M059J (cell line): ENCODE results near the gene PRKCZ. TPM values are rescaled to one million over a fixed set of nuclear protein-coding genes. Genes with fewer than 3 reads are reported as not detected.

ENCODE experiments used
- DNase-seq: peaks from one replicate; pipeline ENCODE4 v3.0.0-alpha.2; 2012; ENCODE audit warnings: low read depth
- total RNA-seq: library from RNA; depleted of rRNA; stranded (reverse); fragments of >200 nt; shearing (Covaris generic); gene quantifications from 2 replicates; pipeline ENCODE4 v1.2.3, GENCODE V29; 2014; rRNA removed

PRKCZ gene
- total RNA-seq, 1 experiment from 2014 or later: 0.44 TPM

DNA sequence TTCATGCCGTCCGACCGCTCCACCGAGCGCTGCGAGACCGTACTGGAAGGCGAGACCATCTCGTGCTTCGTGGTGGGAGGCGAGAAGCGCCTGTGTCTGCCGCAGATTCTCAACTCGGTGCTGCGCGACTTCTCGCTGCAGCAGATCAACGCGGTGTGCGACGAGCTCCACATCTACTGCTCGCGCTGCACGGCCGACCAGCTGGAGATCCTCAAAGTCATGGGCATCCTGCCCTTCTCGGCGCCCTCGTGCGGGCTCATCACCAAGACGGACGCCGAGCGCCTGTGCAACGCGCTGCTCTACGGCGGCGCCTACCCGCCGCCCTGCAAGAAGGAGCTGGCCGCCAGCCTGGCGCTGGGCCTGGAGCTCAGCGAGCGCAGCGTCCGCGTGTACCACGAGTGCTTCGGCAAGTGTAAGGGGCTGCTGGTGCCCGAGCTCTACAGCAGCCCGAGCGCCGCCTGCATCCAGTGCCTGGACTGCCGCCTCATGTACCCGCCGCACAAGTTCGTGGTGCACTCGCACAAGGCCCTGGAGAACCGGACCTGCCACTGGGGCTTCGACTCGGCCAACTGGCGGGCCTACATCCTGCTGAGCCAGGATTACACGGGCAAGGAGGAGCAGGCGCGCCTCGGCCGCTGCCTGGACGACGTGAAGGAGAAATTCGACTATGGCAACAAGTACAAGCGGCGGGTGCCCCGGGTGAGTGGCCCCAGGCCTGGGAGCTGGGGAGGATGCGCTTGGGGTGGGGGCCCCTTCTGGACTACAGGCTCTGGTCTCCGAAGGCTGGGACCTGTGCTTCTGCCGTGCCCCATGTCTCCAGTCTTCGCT is 179.0 kb downstream of the PRKCZ start:
- DNase-seq: peak; percentile 71

DNA sequence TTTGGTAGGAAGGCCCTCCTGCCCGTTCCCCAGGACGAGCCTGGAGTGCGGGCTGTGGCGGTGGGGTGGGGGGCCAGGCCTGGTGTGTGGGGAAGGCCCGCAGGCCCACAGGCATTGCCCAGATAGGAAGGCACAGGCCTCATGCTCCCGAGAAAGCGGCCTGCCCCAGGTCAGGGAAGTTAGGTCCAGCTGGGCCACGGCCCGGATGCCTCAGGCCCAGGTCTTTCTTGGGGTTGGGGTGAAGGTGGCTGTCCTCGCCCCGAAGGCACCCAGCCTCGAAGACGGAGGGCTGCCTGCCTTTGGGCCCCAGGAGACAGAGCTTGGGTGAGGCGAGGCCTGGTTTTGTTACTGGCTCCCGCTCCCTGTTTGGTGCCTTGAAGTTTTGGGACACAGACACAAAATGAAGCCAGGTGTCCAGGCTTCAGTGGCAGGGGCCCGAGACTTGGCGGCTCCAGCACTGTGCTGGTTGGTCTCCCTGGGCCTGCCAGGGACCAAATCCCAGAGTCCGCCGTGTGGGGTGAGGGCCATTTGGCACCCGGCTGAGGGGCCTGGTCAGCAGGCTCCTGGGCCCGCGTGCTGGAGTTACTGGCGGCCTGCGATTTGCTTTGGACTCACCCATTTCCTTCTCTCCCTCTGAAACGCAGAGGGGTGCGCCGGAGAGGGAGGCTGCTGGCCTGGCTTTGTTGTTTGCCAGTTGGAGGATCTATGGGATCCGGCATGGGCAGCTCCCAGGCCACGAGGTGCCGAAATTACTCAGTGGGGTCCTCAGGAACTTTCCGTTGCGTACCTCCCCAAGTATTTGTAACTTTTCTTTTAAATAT is 179.9 kb downstream of the PRKCZ start:
- peak; percentile 54 for DNase-seq

DNA sequence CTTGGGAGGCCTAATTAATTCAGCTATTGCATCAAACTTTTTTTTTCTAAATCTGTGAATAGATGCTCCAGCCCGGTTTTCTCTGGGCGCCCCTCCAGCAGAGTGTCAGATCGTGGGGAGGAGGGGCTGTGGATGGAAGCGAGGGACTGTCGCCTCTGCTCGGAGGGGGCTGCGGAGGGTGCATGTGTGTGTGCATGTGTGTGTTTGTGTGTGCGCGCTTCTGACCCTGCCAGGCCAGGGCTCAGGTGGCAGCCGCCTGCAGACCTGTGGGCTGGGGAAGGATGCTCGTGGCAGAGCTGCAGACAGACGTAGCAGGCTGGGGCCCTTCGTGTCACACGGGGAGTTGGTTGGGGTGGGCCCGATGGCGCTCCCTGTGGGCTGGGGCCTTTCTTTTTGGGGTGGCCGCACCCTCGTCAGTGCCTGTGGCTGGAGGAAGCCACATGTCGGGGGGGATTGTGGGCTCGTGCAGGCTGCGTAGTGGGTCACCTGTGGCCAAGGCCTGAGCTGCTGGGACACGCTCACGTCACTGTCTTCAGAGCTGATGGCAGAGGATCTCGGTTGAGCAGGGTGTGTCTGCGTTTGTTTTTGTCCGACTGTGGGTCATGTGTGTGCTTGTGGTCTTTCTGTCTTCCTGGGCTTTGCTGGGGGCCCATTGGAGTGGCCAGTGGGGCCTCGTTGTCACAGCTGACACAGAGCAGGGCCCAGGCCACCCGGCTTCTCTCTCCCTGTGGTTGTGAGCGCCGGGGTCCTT is 180.7 kb downstream of the PRKCZ start:
- no peak for DNase-seq

DNA sequence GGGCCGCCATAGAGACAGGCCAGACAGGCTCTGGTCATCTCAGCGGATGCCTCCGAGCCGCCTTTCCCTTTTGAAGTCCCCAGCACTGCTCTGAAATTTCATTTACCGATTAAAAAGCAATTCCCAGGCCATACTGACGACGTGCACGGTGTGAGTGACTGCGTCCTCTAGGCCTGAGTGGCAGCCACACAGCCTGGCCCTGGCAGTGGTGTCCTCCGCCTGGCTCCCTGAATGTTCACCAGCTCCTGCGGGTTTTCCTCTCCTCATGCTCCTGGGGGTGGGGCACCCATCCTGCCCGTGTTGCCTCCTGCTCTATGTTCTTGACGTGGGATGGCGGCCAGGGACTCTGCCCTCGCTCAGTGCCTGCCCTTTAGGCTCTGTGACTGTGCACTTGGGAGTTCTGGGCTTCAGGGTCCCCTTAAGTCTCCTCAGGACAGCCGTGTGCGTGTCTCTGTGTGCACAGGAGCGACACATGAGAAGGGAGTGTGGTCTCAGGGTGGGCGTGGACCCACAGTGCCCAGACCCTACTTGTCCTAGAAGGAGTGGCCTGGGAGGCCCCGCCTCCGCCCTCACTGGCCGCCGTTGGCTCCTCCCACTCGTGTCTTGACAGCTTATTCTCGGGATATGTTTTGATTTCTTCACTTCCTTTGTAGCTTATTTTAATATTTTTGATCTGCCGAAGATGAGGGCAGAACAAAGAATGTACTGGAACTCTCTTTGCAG is 181.5 kb downstream of the PRKCZ start:
- DNase-seq: no peak

GRCh38 chr1:2232255-2232915 is 182.2 kb downstream of the PRKCZ start:
- DNase-seq: no peak

DNA sequence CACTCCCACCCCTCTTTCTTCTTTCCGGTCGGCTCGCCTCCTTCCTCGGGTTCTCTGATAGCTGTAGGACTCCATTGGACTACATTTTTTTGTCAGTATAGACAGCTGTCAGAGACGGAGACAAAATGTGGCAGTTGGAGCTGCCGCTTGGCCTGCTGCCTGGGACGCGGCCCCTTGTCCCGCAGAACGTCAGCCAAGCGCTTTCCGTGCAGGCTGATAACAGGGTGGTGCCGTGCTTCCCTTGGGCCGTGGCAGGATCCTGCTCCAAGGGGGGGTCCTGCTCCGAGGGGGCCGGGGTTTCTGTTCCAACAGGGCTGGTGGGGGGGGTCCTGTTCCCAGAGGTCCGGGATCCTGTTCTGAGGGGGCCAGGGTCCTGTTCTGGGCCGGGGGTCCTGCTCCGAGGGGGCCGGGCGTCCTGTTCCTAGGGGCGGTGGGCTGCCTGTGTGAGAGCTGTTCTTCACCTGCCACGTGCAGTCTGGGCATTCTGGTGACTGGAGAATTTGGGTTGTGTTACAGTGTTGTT is 182.8 kb downstream of the PRKCZ start:
- no peak for DNase-seq

DNA sequence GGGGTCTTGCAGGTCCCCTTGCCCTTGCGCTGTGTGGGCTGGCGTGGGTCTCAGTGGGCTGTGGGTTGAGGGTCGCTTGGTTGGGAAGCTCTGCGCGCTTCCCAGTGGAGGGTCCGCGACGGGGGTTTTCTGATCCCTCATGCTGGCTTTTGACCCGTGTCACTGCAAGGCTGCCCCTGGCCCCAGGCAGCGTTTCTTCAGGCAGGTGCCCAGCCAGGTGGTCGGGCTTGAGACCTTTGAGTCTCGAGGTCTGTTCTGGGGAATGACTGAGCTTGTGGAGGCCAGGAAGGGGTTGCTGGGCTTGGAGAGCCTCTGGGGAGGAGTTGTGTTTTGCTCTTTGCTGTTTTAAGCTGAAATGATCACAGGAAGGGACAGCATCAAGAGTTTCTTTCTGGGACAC is 183.3 kb downstream of the PRKCZ start:
- no peak for DNase-seq

DNA sequence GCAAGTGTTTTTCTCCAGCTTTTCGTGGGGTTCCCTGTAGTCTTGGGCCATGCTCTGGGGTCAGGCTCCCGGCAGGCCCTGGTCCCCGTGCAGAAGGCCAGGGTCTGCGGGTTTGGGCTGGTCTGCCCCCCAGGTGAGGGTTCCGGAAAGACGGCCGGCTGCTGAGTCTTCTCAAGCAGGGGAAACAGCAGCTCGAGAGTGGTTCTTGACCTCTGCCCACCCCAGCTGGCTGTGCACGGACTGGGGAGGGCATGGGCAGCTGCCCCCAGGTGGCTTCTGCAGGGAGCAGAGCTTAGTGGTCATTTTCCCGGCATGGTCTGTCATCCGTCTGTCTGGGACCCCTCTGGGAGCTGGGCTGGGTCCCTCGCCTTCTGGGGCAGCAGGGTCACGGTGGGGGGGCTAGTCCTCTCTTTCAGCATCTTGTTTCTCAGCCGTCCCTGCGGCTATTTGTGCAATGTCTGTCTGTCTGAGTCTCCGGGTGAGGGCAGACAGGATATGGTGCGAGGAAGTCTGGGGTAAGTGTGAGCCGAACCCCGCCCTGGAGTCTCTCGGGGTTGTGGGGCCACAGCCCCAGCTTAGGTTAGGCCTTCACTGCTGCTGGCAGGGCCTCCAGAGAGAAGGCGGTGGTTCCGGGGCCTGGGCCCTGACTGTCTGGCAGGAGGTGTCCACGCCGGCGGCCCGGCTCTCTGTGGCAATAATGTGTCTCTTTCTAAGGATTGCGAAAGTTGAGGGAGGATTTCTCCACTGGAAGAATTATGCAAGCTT is 184.0 kb downstream of the PRKCZ start:
- peak; percentile 76 for DNase-seq

GRCh38 chr1:2234762-2235113 is 184.5 kb downstream of the PRKCZ start:
- no peak for DNase-seq

Other genes with a start within 250 kb of the PRKCZ start
- 80.3 and 137 TPM in 2 replicates for gene GNB1, start 159.3 kb upstream of the PRKCZ start, total RNA-seq
- gene CALML6, start 135.2 kb upstream of the PRKCZ start, total RNA-seq: not detected in 2 replicates
- gene TMEM52, start 131.1 kb upstream of the PRKCZ start, total RNA-seq: not detected in 2 replicates
- gene CFAP74, start 46.6 kb upstream of the PRKCZ start, total RNA-seq: not detected in 2 replicates
- gene GABRD, start 31.1 kb upstream of the PRKCZ start, total RNA-seq: not detected in 2 replicates
- 12.8 and 23.1 TPM in 2 replicates for gene FAAP20, start 144.4 kb downstream of the PRKCZ start, total RNA-seq
- 3.5 and 13.8 TPM in 2 replicates for gene SKI, start 177.9 kb downstream of the PRKCZ start, total RNA-seq